RCC 7860 (cell line): ENCODE results near the gene TUBE1.
A peak's percentile ranks its signal among the peaks of the same experiment; 100 is the strongest.
"Not testable (repeated sequence)": the region's sequence is repeated elsewhere in the genome, so short reads cannot be mapped to it uniquely, and the experiment has no call there.

Experiments used
- DNase-seq: peaks from one replicate; pipeline ENCODE4 v3.0.0-alpha.2; 2015; ENCODE audit warnings: low spot score
- FAIRE-seq: peaks from 2 replicates; lab custom pipeline; 2012; peaks lifted over from hg19 to GRCh38; lab: Jason Lieb, UNC

Gene TUBE1

DNA sequence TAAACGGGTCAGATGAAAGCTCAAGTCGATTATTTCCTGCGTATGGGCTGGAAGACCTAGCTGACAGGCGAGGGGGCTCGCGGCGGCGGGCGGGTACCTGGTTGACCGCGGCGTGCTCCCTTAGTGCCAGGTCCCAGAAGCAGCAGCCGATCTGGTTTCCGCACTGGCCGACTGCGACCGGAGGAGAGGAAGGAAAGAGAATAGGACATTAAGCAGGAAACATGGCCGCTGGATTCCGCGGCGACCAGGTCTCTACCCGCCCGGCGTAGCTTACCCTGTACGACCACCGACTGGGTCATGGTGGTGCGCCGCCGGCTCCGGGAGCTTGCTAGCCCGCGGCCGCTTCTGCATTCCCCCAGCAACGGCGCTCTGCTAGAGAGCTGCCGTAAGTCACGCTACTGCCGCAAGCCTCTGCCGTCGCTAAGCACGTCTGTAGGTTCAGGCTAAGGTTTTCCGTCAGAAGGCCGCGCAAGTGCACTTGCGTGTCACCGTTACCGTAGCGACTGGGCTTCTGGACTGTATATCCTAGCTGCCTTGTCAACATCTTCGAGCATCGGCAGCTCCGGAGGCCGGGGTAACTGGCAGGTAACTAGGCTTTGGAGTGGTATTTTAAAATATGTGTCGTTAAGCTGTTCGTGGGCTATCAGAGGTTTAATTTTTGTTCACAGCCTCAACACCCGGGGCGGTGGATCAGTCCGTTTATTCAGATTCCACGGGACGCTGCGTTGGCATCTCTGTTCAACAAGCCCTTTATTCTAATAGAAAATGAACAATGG, at the start of gene TUBE1, which contains the start of gene FAM229B:
Gene TUBE1, minus strand, starts transcription at position 347 of the 776 bp plus-strand sequence. Its CDS starts 48 bp downstream, at position 299.
Gene FAM229B, plus strand, starts transcription at position 456 of the 776 bp plus-strand sequence. CDS start 11,693 bp downstream, outside the sequence.
- peak; percentile 60 for FAIRE-seq
- DNase-seq: peak; percentile 90

DNA sequence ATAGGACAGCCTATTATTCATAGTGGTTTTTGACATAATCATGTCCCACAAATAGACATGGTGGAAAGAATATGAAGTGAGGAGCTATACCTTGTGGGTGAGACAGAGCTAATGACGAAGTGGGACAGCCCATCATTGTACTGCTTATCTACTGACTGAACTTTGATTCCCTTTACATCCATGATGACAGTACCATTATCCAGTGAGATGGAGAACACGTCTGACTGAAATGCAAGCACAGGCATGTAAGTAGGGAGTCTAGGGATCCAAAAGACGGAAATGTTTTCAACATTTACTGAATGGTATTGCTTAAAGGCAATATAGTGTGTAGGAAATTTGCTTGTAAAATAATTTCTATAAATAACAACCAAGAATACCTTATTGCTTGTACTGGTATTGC, 43.6 kb upstream of the TUBE1 start:
- FAIRE-seq: no peak
- DNase-seq: no peak

DNA sequence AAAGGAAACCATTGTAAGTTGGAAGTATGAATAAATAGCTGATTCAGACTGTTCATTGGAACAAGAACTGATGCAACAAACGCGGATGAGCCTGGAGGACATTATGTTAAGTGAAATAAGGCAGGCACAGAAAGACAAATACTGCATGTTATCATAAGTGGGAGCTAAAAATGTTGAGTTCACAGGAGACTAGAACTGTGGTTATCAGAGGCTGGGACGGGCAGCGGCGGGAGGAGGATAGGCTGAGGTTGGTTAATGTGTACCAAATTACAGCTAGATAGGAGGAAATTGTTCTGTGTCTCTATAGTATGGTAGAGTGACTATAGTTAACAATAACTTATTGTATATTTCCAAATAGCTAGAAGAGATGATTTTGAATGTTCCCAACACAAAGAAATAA, 40.9 kb upstream of the TUBE1 start:
- no peak for DNase-seq
- FAIRE-seq: no peak

GRCh38 chr6:112123982-112124381, 36.7 kb upstream of the TUBE1 start:
- DNase-seq (no peak), FAIRE-seq (no peak)

DNA sequence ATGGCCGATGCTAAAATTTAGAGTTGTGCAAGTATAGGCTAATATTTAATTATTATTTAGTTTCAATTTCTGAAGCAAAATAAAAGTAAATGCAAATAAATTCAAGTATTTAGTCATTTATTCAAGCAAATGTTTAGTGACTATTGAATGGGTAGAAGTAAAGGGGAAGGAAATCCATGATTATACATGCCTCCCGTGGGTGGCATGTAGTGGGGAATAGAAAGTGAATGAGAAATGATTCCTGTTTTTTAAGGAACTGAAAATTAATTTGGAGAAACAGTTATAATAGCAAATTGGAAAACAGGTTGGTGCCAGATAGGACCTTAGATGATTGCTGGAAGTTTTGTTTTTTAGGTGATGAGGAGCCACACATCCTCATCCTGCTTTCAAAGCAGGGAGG, 35.5 kb upstream of the TUBE1 start:
- FAIRE-seq (no peak), DNase-seq (no peak)

DNA sequence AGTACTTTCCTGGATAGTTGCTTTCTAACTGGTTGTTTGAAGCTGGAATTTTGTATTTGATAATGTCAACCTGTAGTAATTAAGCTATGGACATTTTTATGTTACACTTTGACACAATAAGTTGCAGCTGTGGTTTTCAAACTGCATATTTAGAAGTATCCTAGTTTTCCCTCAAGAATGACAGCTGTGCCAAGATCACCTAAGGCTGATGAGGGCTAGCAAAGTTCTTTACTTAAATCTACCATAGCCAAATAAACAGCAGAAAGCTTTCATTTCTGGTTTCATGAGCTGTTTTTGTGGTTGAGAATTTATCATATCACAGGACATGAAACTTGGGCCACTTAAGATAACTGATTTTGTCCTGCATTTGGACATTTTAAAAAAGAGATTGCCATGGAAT, 30.8 kb upstream of the TUBE1 start:
- FAIRE-seq: no peak
- DNase-seq: no peak

GRCh38 chr6:112117554-112117953, 30.3 kb upstream of the TUBE1 start:
- FAIRE-seq (peak; percentile 44), DNase-seq (peak; percentile 70)

GRCh38 chr6:112116221-112116620, 28.9 kb upstream of the TUBE1 start:
- no peak for DNase-seq
- no peak for FAIRE-seq

- DNase-seq: no peak
- no peak for FAIRE-seq
Observed at GRCh38 chr6:112114577-112115223, 27.4 kb upstream of the TUBE1 start.

DNA sequence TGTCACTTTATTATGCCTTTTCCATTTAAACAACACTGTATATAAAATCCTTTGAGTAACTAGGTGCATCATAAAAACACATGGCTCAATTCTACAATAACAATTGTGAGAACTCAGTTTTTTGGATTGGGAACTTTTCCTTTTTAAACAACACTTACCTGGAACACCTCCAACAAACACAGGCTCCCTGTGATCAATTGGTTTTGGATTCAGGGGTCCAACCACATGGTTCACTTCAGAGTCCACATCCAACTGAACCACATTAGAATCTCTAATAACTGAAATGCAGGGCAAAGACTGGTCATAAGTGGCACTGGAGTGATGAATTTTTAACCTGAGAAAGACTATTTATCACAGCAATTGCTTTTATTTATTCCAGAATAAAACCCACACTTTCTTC, 26.6 kb upstream of the TUBE1 start:
- DNase-seq (no peak), FAIRE-seq (no peak)

GRCh38 chr6:112113431-112113830, 26.1 kb upstream of the TUBE1 start:
- FAIRE-seq (no peak), DNase-seq (no peak)

- no peak for FAIRE-seq
- no peak for DNase-seq
Observed at GRCh38 chr6:112109262-112109661, 22.0 kb upstream of the TUBE1 start.

GRCh38 chr6:112106562-112106961, 19.3 kb upstream of the TUBE1 start:
- DNase-seq: no peak
- no peak for FAIRE-seq

- DNase-seq, FAIRE-seq: not testable (repeated sequence)
Observed at GRCh38 chr6:112106026-112106425, 18.7 kb upstream of the TUBE1 start.

DNA sequence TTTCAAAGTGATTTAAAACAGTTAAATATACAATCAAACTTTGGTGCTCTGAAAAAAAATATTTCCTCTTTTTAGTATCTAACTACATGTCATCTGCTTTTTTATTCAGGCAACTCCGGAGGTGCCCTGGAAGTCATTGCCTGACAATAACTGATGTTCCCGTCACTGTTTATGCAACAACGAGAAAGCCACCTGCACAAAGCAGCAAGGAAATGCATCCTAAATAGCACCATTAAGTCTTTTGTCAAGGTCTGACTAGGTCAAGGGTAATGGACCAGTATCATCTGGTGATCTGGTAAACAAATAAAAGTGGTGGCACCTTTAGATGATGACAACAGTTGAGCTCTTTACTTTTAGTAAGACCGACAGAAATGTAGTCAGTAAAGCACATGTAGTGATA, 13.3 kb upstream of the TUBE1 start:
- FAIRE-seq: no peak

DNA sequence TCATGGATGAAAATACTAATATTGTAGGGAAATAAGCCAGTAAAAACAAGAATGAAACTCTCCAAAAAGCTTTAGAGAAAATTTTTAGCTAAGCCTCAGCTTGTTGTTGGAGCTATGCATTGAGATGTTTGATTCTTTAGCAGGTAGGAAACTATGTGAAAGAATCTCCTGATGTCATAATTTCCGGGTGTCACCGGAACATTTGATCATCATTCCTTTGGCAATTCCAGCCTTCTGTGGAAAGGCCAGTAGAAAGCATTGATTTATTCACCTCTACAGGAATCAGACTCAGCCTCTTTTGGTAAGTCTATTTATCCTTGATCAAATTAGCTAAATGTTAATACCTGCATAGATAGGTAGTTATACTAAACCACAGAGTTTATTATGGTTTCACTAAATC, 9.6 kb upstream of the TUBE1 start:
- no peak for DNase-seq
- FAIRE-seq: no peak

More for the DNA sequence above, 13.3 kb upstream of the TUBE1 start:
- no peak for DNase-seq

GRCh38 chr6:112087916-112088315, 634 bp upstream of the TUBE1 start:
- DNase-seq: no peak

DNA sequence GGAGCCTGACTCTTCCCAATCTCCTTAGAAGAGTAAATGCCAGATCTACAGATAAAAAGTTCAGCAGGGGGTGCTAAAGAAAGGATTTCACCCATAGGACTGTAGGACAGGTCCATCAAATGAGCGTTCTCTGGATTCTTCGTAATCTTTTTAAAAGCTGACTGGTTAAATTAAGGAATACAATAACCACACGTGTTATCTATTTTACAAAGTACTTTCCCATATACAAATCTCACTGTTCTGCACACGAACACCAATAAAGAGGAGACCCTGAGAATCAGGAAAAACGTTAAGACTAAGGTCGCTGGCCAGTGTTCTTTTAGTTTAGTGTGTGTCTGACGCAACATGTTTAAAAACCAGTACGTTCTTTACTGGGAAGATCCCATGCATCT, 542 bp downstream of the TUBE1 start:
- FAIRE-seq (peak; percentile 68), DNase-seq (peak; percentile 40)

More at GRCh38 chr6:112087916-112088315, 634 bp upstream of the TUBE1 start:
- FAIRE-seq: no peak

DNA sequence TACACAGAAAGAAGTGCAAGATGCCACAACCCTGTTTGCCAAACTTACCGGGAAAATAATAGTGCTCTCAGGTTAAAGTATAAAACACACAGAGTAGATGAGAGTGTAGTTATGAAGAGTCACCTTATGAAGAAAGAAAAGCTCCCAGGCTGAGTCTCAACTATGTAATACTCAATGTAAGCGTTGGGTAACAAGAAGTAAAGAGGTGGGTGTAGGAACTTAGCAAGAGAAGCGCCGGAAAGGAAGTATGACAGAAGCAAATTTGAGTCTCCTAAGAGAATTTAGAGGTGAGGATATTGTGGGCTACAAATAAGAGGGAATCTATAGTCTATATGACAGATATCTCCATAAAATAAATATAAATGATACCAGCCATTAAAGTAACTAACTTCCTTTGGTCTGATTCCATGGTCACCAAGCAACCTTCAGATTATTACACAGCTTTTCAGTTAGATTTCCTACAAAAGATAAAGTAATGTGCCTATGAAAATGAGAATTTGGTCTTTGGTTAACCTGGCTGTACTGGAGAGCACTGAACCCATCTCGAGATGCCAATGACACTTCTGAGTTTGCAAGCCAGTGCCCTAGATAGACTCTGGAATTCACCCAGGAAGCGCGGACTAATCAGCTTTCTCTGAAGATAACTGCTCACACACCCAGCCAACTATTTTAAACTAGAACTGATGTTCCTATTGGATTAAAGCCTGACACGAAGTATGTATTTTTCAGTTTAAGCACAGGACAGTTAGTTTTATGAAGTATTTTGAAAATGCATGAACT, 1.8 kb downstream of the TUBE1 start:
- DNase-seq: no peak
- no peak for FAIRE-seq

GRCh38 chr6:112081569-112081968, 5.7 kb downstream of the TUBE1 start:
- no peak for FAIRE-seq

DNA sequence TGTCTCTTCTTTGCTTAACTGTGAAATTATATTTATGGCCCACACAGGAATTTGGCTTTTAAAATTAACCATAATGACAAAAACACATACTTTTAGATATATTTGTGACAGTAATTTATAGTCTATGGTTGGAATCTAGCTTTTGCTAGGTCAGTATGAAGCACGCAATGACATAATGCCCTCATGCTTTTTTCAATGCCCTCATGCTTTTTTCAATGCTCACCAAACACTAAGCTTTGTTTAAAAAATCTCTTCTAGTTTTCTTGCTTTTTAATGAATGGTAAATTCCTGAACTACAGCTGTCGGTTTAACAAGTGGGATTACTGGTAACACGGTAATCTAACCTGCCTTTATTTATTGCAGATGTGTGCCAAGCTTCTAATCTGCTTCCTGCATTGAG, 20.7 kb downstream of the TUBE1 start:
- FAIRE-seq (no peak), DNase-seq (no peak)

More at GRCh38 chr6:112081569-112081968, 5.7 kb downstream of the TUBE1 start:
- DNase-seq: no peak
